ENCODE measurements around the gene GLB1L. TPM values are rescaled to one million over a fixed set of nuclear protein-coding genes. Genes with fewer than 3 reads are reported as not detected.

The GLB1L gene
- polyA plus RNA-seq, 1 of the 3 experiments (the other 2 are of a cell fraction): 11.7 TPM

DNA sequence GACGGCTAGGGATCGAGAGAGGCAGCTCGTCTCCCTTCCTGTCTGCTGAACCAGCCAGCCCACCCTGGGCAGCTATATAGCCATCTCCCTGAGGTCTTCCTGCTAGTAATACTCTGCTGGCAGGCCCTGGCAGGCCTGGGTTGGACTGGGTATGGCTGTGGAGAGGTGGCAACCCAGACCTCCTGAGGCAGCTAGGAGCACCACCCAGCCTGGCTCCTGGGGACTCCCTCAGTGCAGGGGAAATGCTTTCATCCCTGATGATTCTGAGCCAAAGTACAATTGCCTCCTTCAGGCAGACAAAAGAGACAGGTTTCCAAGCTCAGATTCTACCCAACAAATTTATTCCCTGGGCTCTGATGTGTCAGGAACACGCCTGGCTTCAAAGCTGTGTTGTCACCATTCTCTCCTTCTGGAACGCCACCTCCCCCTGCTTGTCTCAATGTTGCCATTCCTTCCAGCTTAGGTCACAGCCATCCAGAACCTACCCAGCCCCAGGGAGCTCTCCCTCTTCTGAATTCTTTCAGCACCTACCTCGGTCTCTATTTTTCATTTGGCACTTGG is 29.2 kb upstream of the GLB1L start:
- WGBS (ENCODE audit: low lambda C conversion rate): 51% methylated on average over 6 of the region's 6 CpGs
- DNase-seq: no peak
- peak overlapping the region; percentile 49 for H3K4me2 ChIP-seq
- H3K4me1 ChIP-seq (ENCODE audit: control insufficient read depth in 1 of 2, insufficient read depth in 2 of 2, low read depth in 1 of 2, low read length in 1 of 2): peaks cover 21 to 26% of the 10 kb centered on the region in 2 experiments
- peak overlapping the region in 1 of 2 experiments; percentile 59; a peak in 2 of 4 replicates for H3K27ac ChIP-seq (ENCODE audit: low read depth in 2 of 2, low read length in 1 of 2)
- POLR2A ChIA-PET: interaction anchor here (0.6 to 1.0 kb wide), 2 partner anchors 56 to 190 kb away, joined by 3 to 4 read pairs; no protein-coding TSS in a partner anchor
- H3K9ac ChIP-seq: peak overlapping the region; percentile 52; the same call in 1 of the 2 replicates
- peaks cover 18% of the 10 kb centered on the region for H3F3A ChIP-seq (replicated peaks; ENCODE audit: insufficient read depth)
- TF ChIP-seq ELF1 (IDR thresholded peaks at IDR 0.05) (no peak), JUND (IDR thresholded peaks at IDR 0.05) (peak; percentile 30; the same call in 1 of the 2 replicates)
- H2AFZ ChIP-seq (ENCODE audit: low read depth): peak overlapping the region; percentile 55; the same call in 1 of the 2 replicates
- no peaks in the 10 kb centered on the region for H4K20me1 ChIP-seq (ENCODE audit: insufficient read depth)
- no peaks in the 10 kb centered on the region for H3K79me2 ChIP-seq (ENCODE audit: insufficient read depth)
- H3K9me3 ChIP-seq: no peaks in the 10 kb centered on the region
- no peaks in the 10 kb centered on the region for H3K36me3 ChIP-seq (replicated peaks in 1 of 2; ENCODE audit: control insufficient read depth in 1 of 2, insufficient read depth in 2 of 2, low read length in 1 of 2)
- CTCF ChIA-PET: interaction anchor here (0.9 to 15.4 kb wide), 4 partner anchors 18 to 170 kb away, joined by 3 to 312 read pairs (median 6); no protein-coding TSS in a partner anchor
- H3K4me3 ChIP-seq (ENCODE audit: low read depth in 2 of 2, low read length in 1 of 2): 0 out of 4 replicates have a peak overlapping the region, but pooled peaks of 1 of the 2 experiments have one; percentile 1
- no peaks in the 10 kb centered on the region for H3K9me2 ChIP-seq
- no peaks in the 10 kb centered on the region for H3K27me3 ChIP-seq (ENCODE audit: insufficient read depth)

DNA sequence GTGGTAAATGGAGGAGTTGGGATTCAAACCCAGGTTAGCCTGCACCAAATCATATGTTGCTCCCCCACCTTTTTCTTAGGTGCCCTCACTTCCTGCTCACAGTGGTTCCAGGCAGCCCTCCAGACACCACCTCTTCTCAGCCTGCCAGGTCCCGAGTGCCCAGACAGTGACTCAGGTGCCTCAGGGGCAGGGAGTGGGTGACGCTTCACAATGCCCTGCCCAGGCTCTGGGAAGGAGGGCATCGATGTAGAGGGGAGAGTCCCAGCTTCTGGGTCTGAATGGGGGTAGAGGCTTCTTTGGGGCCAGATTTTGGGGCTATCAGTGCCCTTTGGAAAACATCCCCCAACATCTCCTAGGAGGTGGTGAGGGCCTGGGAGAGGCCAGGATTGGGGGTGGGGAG is 28.7 kb upstream of the GLB1L start:
- Histone ChIP-seq H4K20me1 (ENCODE audit: insufficient read depth) (no peaks in the 10 kb centered on the region), H3K9me3 (no peaks in the 10 kb centered on the region), H3K4me1 (ENCODE audit: control insufficient read depth in 1 of 2, insufficient read depth in 2 of 2, low read depth in 1 of 2, low read length in 1 of 2) (peaks cover 21 to 29% of the 10 kb centered on the region in 2 experiments), H3K79me2 (ENCODE audit: insufficient read depth) (no peaks in the 10 kb centered on the region), H3F3A (replicated peaks; ENCODE audit: insufficient read depth) (peaks cover 18% of the 10 kb centered on the region), H3K4me2 (peak overlapping the region; percentile 49), H3K9me2 (no peaks in the 10 kb centered on the region), H3K4me3 (ENCODE audit: low read depth in 2 of 2, low read length in 1 of 2) (no peak overlapping the region), H3K27ac (ENCODE audit: low read depth in 2 of 2, low read length in 1 of 2) (peak overlapping the region in 1 of 2 experiments; percentile 59; a peak in 2 of 4 replicates), H3K27me3 (ENCODE audit: insufficient read depth) (no peaks in the 10 kb centered on the region), H2AFZ (ENCODE audit: low read depth) (peak overlapping the region; percentile 55; the same call in 1 of the 2 replicates), H3K36me3 (replicated peaks in 1 of 2; ENCODE audit: control insufficient read depth in 1 of 2, insufficient read depth in 2 of 2, low read length in 1 of 2) (no peaks in the 10 kb centered on the region), H3K9ac (peak overlapping the region; percentile 52; the same call in 1 of the 2 replicates)
- ChIA-PET CTCF (interaction anchor here (1.3 to 15.4 kb wide), 3 partner anchors 18 to 25 kb away, joined by 3 to 312 read pairs (median 8); no protein-coding TSS in a partner anchor), POLR2A (interaction anchor here (0.6 to 1.0 kb wide), 2 partner anchors 56 to 190 kb away, joined by 3 to 4 read pairs; no protein-coding TSS in a partner anchor)
- TF ChIP-seq IRF3 (IDR thresholded peaks at IDR 0.05; ENCODE audit: low read depth, low read length) (no peak), ZBTB33 (IDR thresholded peaks at IDR 0.05; ENCODE audit: borderline replicate concordance, low read depth) (no peak), GATA2 (CRISPR knock-in tag; IDR thresholded peaks at IDR 0.05) (no peak), CHD2 (IDR thresholded peaks at IDR 0.05; ENCODE audit: low read length, partially characterized antibody) (no peak), TCF12 (IDR thresholded peaks at IDR 0.05) (no peak), YY1 (IDR thresholded peaks at IDR 0.05; ENCODE audit: low read depth) (no peak), ELF1 (IDR thresholded peaks at IDR 0.05) (no peak), SIN3A (IDR thresholded peaks at IDR 0.05; ENCODE audit: borderline replicate concordance, low read depth, low read length) (no peak), TAF1 (IDR thresholded peaks at IDR 0.05; ENCODE audit: borderline replicate concordance, low read depth, low read length) (no peak), FOXJ3 (CRISPR knock-in tag; IDR thresholded peaks at IDR 0.05) (no peak), MEF2A (IDR thresholded peaks at IDR 0.05; ENCODE audit: borderline replicate concordance, low read depth) (no peak), JUND (IDR thresholded peaks at IDR 0.05) (no peak), RCOR1 (IDR thresholded peaks at IDR 0.05; ENCODE audit: low read length) (no peak), SMC3 (IDR thresholded peaks at IDR 0.05; ENCODE audit: low read depth, low read length) (no peak), GABPA (IDR thresholded peaks at IDR 0.05; ENCODE audit: low read depth) (no peak), RAD21 (IDR thresholded peaks at IDR 0.05; ENCODE audit: low read length) (no peak), NRF1 (IDR thresholded peaks at IDR 0.05; ENCODE audit: low read depth, low read length) (no peak)
- no peak for DNase-seq
- WGBS (ENCODE audit: low lambda C conversion rate): 21% methylated on average over 2 of the region's 3 CpGs
